SU-DHL-6 (cell line): ENCODE measurements around the gene ZFX.
A peak's percentile ranks its signal among the peaks of the same experiment; 100 is the strongest.

Source experiments
- H2AFZ ChIP-seq: fragments of 200-600 bp; sonication (generic); 2 replicates; pipeline ENCODE4 v1.6.1; 2014; ENCODE audit warnings: low read depth, mild to moderate bottlenecking, moderate library complexity, mixed read lengths, antibody characterized with exemption, low read length; ENCODE audit not compliant: severe bottlenecking
- H3F3A ChIP-seq: fragments of 200-600 bp; shearing (Covaris generic); 2 replicates; pipeline ENCODE4 v1.6.0; 2016; ENCODE audit warnings: antibody characterized with exemption, mild to moderate bottlenecking; ENCODE audit not compliant: insufficient read depth
- H3K27ac ChIP-seq: fragments of 200-600 bp; sonication (generic); 2 replicates; pipeline ENCODE4 v1.5.1; 2016; ENCODE audit warnings: low read depth, mild to moderate bottlenecking, low read length, moderate library complexity, mixed read lengths
- H3K27me3 ChIP-seq: fragments of 200-600 bp; sonication (generic), shearing (Covaris generic); 2 replicates; pipeline ENCODE4 v1.6.0; 2014; ENCODE audit warnings: mild to moderate bottlenecking, low read length
- H3K36me3 ChIP-seq: fragments of 200-600 bp; sonication (generic); 2 replicates; pipeline ENCODE4 v1.6.1; 2014; ENCODE audit warnings: mild to moderate bottlenecking, low read length, mixed read lengths
- H3K4me2 ChIP-seq: fragments of 300-600, 200-600 bp; shearing (Covaris generic), sonication (generic); 2 replicates; pipeline ENCODE4 v1.6.0; 2014; ENCODE audit warnings: low read length, low read depth, mild to moderate bottlenecking; ENCODE audit not compliant: poor library complexity, severe bottlenecking
- H3K4me3 ChIP-seq: fragments of 200-600 bp; sonication (generic); 2 replicates; pipeline ENCODE4 v1.5.1; 2014; ENCODE audit warnings: antibody characterized with exemption, low read length, mild to moderate bottlenecking, mixed read lengths; ENCODE audit not compliant: insufficient read depth, poor library complexity, severe bottlenecking
- H3K79me2 ChIP-seq: fragments of 200-600 bp; sonication (generic); 2 replicates; pipeline ENCODE4 v1.6.1; 2014; ENCODE audit warnings: mild to moderate bottlenecking, low read length, moderate library complexity; ENCODE audit not compliant: insufficient read depth
- H3K9ac ChIP-seq: fragments of 200-600 bp; sonication (generic); 2 replicates; pipeline ENCODE4 v1.7.0; 2014; ENCODE audit warnings: mild to moderate bottlenecking, low read length
- H3K9me2 ChIP-seq: fragments of 200-600 bp; sonication (generic); replicated peaks from 2 replicates; pipeline ENCODE4 v1.6.1; 2014; ENCODE audit warnings: low read length; ENCODE audit not compliant: insufficient read depth
- H3K9me3 ChIP-seq: fragments of 200-600 bp; sonication (generic); 2 replicates; pipeline ENCODE4 v1.6.1; 2014; ENCODE audit warnings: low read length, mixed read lengths; ENCODE audit not compliant: insufficient read depth
- H4K20me1 ChIP-seq: fragments of 200-600 bp; sonication (generic); 2 replicates; pipeline ENCODE4 v1.6.1; 2014; ENCODE audit warnings: low read depth, mild to moderate bottlenecking, antibody characterized with exemption, low read length, moderate library complexity, mixed read lengths
- EZH2phosphoT487 ChIP-seq: fragments of 200-600 bp; sonication (generic), shearing (Covaris generic); conservative IDR thresholded peaks from 2 replicates; pipeline ENCODE4 v1.6.1; 2018; ENCODE audit warnings: mild to moderate bottlenecking, antibody characterized with exemption, low read length, moderate library complexity, mixed read lengths
- TF ChIP-seq, protein P1 (sequence below): fragments of 200-600 bp; sonication (generic); IDR thresholded peaks from one replicate; pipeline ENCODE4 v1.5.1; 2017; ENCODE audit warnings: antibody characterized with exemption, mild to moderate bottlenecking, low read length, moderate library complexity; ENCODE audit not compliant: insufficient read depth, poor library complexity, severe bottlenecking

Gene ZFX

DNA sequence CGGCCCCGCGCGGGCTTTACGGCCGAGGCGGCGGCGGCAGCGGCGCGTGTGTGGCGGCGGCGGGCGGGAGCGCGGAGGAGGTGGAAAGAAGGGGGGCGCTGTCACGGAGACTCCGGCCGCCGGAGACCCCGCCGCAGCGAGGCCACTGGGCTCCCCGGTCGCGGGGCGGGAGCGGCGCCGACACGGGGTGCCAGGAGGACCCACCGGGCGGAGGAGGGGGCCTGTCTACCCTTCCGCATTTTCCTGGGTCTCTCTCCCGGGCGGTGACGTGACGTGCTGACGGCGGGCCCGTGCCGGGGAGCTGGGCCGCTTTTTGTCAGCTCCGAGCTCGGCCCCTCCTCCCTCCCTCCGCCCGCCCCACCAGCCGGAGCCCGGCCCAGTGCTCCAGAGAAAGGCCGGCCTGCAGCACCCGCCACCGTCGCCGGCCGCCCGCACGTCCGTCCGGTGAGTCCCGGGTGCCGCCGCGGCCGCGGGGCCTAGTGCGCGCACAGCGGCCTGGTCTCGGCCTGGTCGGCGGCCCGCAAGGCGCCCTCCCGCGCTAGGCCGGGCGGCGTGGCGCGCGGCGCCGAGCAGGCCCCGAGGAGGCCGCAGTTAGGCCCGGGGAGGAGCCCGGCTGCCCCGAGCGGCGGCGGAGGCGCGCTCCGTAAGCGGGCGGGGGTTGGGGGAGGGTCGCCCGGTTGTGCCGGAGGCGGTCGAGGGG lies at the start of gene ZFX:
Gene ZFX, plus strand, starts transcription at position 379 of the 700 bp plus-strand sequence. CDS start 23,014 bp downstream, outside the sequence.
- Histone ChIP-seq H3K27ac (peak within 1 kb of the TSS; percentile 84), H3K79me2 (peaks cover 42% of the 10 kb centered on the region), H3K9me2 (no peaks in the 10 kb centered on the region), H2AFZ (peak within 1 kb of the TSS; percentile 74), H3K27me3 (no peaks in the 10 kb centered on the region), H3K36me3 (no peaks in the 10 kb centered on the region), H3K4me2 (peak within 1 kb of the TSS; percentile 95), H4K20me1 (peaks cover 3% of the 10 kb centered on the region; the same call in 1 of the 2 replicates), H3K4me3 (peak within 1 kb of the TSS; percentile 82), H3K9ac (peak within 1 kb of the TSS; percentile 78), H3K9me3 (no peaks in the 10 kb centered on the region), H3F3A (peaks cover 10% of the 10 kb centered on the region; the same call in 1 of the 2 replicates)
- TF ChIP-seq, protein P1, sequence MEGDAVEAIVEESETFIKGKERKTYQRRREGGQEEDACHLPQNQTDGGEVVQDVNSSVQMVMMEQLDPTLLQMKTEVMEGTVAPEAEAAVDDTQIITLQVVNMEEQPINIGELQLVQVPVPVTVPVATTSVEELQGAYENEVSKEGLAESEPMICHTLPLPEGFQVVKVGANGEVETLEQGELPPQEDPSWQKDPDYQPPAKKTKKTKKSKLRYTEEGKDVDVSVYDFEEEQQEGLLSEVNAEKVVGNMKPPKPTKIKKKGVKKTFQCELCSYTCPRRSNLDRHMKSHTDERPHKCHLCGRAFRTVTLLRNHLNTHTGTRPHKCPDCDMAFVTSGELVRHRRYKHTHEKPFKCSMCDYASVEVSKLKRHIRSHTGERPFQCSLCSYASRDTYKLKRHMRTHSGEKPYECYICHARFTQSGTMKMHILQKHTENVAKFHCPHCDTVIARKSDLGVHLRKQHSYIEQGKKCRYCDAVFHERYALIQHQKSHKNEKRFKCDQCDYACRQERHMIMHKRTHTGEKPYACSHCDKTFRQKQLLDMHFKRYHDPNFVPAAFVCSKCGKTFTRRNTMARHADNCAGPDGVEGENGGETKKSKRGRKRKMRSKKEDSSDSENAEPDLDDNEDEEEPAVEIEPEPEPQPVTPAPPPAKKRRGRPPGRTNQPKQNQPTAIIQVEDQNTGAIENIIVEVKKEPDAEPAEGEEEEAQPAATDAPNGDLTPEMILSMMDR = no peak
- no peak for TF ChIP-seq EZH2phosphoT487

GRCh38 chrX:24100713-24101112 lies 48.8 kb upstream of the ZFX start:
- Histone ChIP-seq H3K79me2 (no peaks in the 10 kb centered on the region), H3F3A (no peaks in the 10 kb centered on the region), H2AFZ (no peak overlapping the region), H3K4me3 (no peak overlapping the region), H3K9me3 (no peaks in the 10 kb centered on the region), H3K9me2 (no peaks in the 10 kb centered on the region), H3K4me2 (no peak overlapping the region), H3K27me3 (no peaks in the 10 kb centered on the region), H4K20me1 (no peaks in the 10 kb centered on the region), H3K9ac (no peak overlapping the region), H3K36me3 (no peaks in the 10 kb centered on the region), H3K27ac (no peak overlapping the region)
- TF ChIP-seq, protein P1 = no peak
- no peak for TF ChIP-seq EZH2phosphoT487

GRCh38 chrX:24110069-24110468 lies 39.5 kb upstream of the ZFX start:
- H3K27ac ChIP-seq = no peak overlapping the region
- TF ChIP-seq, protein P1 = no peak
- no peak for TF ChIP-seq EZH2phosphoT487

More at GRCh38 chrX:24110069-24110468, 39.5 kb upstream of the ZFX start:
- Histone ChIP-seq H3K4me2 (no peak overlapping the region), H3K27me3 (no peaks in the 10 kb centered on the region), H3F3A (no peaks in the 10 kb centered on the region), H3K79me2 (no peaks in the 10 kb centered on the region), H3K9ac (no peak overlapping the region), H3K9me3 (no peaks in the 10 kb centered on the region), H3K9me2 (no peaks in the 10 kb centered on the region), H4K20me1 (no peaks in the 10 kb centered on the region), H3K4me3 (no peak overlapping the region), H3K36me3 (no peaks in the 10 kb centered on the region), H2AFZ (no peak overlapping the region)
